K562 (cell line): Measurements from ENCODE around the gene IRS1. TPM values are rescaled to one million over a fixed set of nuclear protein-coding genes. Genes with fewer than 3 reads are reported as not detected.

ENCODE experiments used
- BCL6 ChIP-seq: fragments of 250-450 bp; sonication (Bioruptor Pico); IDR thresholded peaks from 2 replicates; pipeline ENCODE4 v1.4.0; 2020
- BMI1 ChIP-seq: fragments of 150-350 bp; IDR thresholded peaks from 2 replicates; pipeline ENCODE4 v1.6.1; 2014; ENCODE audit warnings: low read length
- BRD4 ChIP-seq: fragments of 200-600 bp; sonication (generic); IDR thresholded peaks from 2 replicates; pipeline ENCODE4 v1.6.1; 2017; ENCODE audit warnings: inconsistent platforms
- CBX1 ChIP-seq: sonication (generic); IDR thresholded peaks from 2 replicates; pipeline ENCODE4 v1.6.1; 2016; ENCODE audit warnings: antibody characterized with exemption, low read depth, mild to moderate bottlenecking
- DMBX1 ChIP-seq: fragments of 250-450 bp; sonication (Bioruptor Pico); IDR thresholded peaks from 2 replicates; pipeline ENCODE4 v1.8.0; 2022; ENCODE audit warnings: inconsistent platforms, mild to moderate bottlenecking, moderate library complexity, borderline replicate concordance
- EHMT2 ChIP-seq: fragments of 450-650 bp; IDR thresholded peaks from 2 replicates; pipeline ENCODE4 v1.6.1; 2018; ENCODE audit warnings: antibody characterized with exemption
- FOXA3 ChIP-seq, 2 experiments: fragments of 450-650 bp in 1 of 2; sonication (generic) in 1 of 2; formaldehyde crosslinking; IDR thresholded peaks in 1 of 2; conservative IDR thresholded peaks in 1 of 2; 2 replicates each; pipeline versions ENCODE4 v1.4.0 to v1.8.0; 2020 to 2022; ENCODE audit warnings: mild to moderate bottlenecking in 2 of 2, missing genetic modification reagents in 1 of 2
- FUS ChIP-seq: fragments of 200-400 bp; formaldehyde crosslinking; optimal IDR thresholded peaks from 2 replicates; pipeline ENCODE3; 2017; ENCODE audit warnings: low read depth, low read length
- GATAD2A ChIP-seq: fragments of 450-650 bp; IDR thresholded peaks from 2 replicates; pipeline ENCODE4 v1.6.1; 2017
- GTF2E2 ChIP-seq: fragments of 200-800 bp; sonication (Bioruptor generic); IDR thresholded peaks from 2 replicates; pipeline ENCODE4 v1.6.1; 2016; ENCODE audit warnings: missing genetic modification characterization, missing compliant biosample characterization
- HDAC1 ChIP-seq, 2 experiments: fragments of 450-650 bp; IDR thresholded peaks; 2 replicates each; pipeline ENCODE4 v1.6.1; 2016 to 2017; ENCODE audit warnings: inconsistent platforms in 1 of 2, mild to moderate bottlenecking in 1 of 2, moderate library complexity in 1 of 2
- HDGF ChIP-seq: fragments of 450-650 bp; IDR thresholded peaks from 2 replicates; pipeline ENCODE4 v1.6.1; 2016
- HLTF ChIP-seq: fragments of 450-650 bp; IDR thresholded peaks from 2 replicates; pipeline ENCODE4 v1.6.1; 2016
- HMG20B ChIP-seq: fragments of 250-450 bp; sonication (Bioruptor Pico); IDR thresholded peaks from 2 replicates; pipeline ENCODE4 v1.5.0; 2021; ENCODE audit warnings: mild to moderate bottlenecking
- MEF2D ChIP-seq: conservative IDR thresholded peaks from 2 replicates; pipeline ENCODE4 v1.6.1; 2016; ENCODE audit warnings: low read depth, missing genetic modification characterization, missing compliant biosample characterization
- PHB2 ChIP-seq: fragments of 450-650 bp; IDR thresholded peaks from 2 replicates; pipeline ENCODE4 v1.6.1; 2017; ENCODE audit warnings: low read depth
- RFX7 ChIP-seq: fragments of 250-450 bp; sonication (Bioruptor Pico); IDR thresholded peaks from 2 replicates; pipeline ENCODE4 v1.5.1; 2021; ENCODE audit warnings: mild to moderate bottlenecking
- STAT5B ChIP-seq: fragments of 250-450 bp; sonication (Bioruptor Pico); IDR thresholded peaks from 2 replicates; pipeline ENCODE4 v1.8.0; 2021; ENCODE audit warnings: mild to moderate bottlenecking, inconsistent platforms
- TOE1 ChIP-seq, 2 experiments: fragments of 450-650 bp in 1 of 2; sonication (generic) in 1 of 2; formaldehyde crosslinking in 1 of 2; IDR thresholded peaks; 2 replicates each; pipeline versions ENCODE4 v1.7.1 to v1.8.0; 2016 to 2022; ENCODE audit warnings: borderline replicate concordance in 2 of 2, mild to moderate bottlenecking in 2 of 2, antibody characterized with exemption in 1 of 2, inconsistent platforms in 1 of 2, low read depth in 1 of 2, missing genetic modification reagents in 1 of 2, moderate library complexity in 1 of 2
- TSC22D4 ChIP-seq: fragments of 450-650 bp; IDR thresholded peaks from 2 replicates; pipeline ENCODE4 v1.6.1; 2016; ENCODE audit warnings: missing genetic modification characterization, missing biosample characterization, control low read depth
- ZC3H11A ChIP-seq: IDR thresholded peaks from 2 replicates; pipeline ENCODE4 v1.6.1; 2012; ENCODE audit warnings: low read depth, low read length, improper control_type of control experiment
- ZNF165 ChIP-seq: fragments of 250-450 bp; sonication (Bioruptor Pico); IDR thresholded peaks from 2 replicates; pipeline ENCODE4 v1.4.0; 2020; ENCODE audit warnings: borderline replicate concordance
- ZNF583 ChIP-seq: fragments of 250-450 bp; sonication (Bioruptor Pico); IDR thresholded peaks from 2 replicates; pipeline ENCODE4 v1.4.0; 2020
- ZNF699 ChIP-seq: fragments of 250-450 bp; sonication (Bioruptor Pico); IDR thresholded peaks from 2 replicates; pipeline ENCODE4 v1.8.0; 2021; ENCODE audit warnings: mild to moderate bottlenecking, moderate library complexity; ENCODE audit not compliant: insufficient replicate concordance
- ZNF830 ChIP-seq: fragments of 250-450 bp; sonication (Bioruptor Pico); IDR thresholded peaks from 2 replicates; pipeline ENCODE4 v1.5.0; 2021; ENCODE audit warnings: mild to moderate bottlenecking
- polyA plus RNA-seq, 8 experiments: library from polyadenylated mRNA; depleted of rRNA in 4 of 8; stranded (reverse) in 5 of 8; unstranded in 3 of 8; fragments of >200 nt; fragmentation: Nextera tagmentation in 2 of 8; fragmentation: Illumina TruSeq in 1 of 8; extraction: Ambion mirVana in 2 of 8; extraction: Trizol in 1 of 8; gene quantifications; 2 replicates each; pipeline versions ENCODE4 v1.2.1 to v1.2.3, GENCODE V29; 2011 to 2014; ENCODE audit warnings: inconsistent platforms in 1 of 8, missing spikeins in 1 of 8
- total RNA-seq, 7 experiments: library from RNA; depleted of rRNA in 6 of 7; stranded (reverse); fragments of >200 nt in 6 of 7; fragmentation: Illumina TruSeq in 2 of 7; extraction: Trizol in 2 of 7; gene quantifications; 2 replicates each; pipeline versions ENCODE4 v1.2.1 to v1.2.3, GENCODE V29; 2011 to 2021; ENCODE audit warnings: low replicate concordance in 1 of 7
- TF ChIP-seq, protein P1 (sequence below): fragments of 450-650 bp; formaldehyde crosslinking; IDR thresholded peaks from 2 replicates; pipeline ENCODE4 v1.4.0; 2020; ENCODE audit warnings: mild to moderate bottlenecking, mixed read lengths
- TF ChIP-seq, protein P2 (sequence below): IDR thresholded peaks from 3 replicates; pipeline ENCODE4 v1.6.1; 2011; ENCODE audit warnings: borderline replicate concordance, mild to moderate bottlenecking, moderate library complexity; ENCODE audit not compliant: insufficient read length; ENCODE audit errors: extremely low read depth

The IRS1 gene
- total and polyA plus RNA-seq, 9 of the 15 experiments (the other 6 are each of a cell fraction or from before 2014, with no cell fraction given), result under 0.01 to 0.31 (median 0.08) TPM; not detected in 1

DNA sequence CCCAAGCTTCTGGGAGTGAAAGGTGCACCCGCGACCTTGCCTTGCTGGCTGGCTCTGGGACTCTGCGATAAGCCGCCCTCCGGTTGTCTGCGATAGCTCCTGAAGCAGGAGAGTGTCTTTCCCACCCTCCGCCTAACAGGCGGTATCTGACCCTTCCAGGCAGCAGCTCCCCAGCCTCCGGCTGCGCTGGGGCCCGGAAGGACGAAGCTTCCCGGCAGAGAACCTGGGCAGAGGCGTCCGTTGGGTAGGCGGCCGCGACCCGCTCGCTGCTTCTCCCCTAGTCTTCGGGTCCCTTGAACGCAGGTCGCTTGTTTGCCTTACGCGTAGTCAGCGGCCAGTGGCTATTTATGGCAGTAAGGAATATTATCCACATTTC, 35.8 kb upstream of the IRS1 start (continued):
- TF ChIP-seq BMI1 (no peak), STAT5B (CRISPR knock-in tag) (no peak), FOXA3 (CRISPR knock-in tag; conservative IDR thresholded peaks at IDR 0.05 in 1 of 2, IDR thresholded peaks at IDR 0.05 in 1 of 2) (no peak), FUS (no peak), HMG20B (CRISPR knock-in tag) (no peak), BRD4 (0 out of 2 replicates have a peak, but pooled peaks have one; percentile 67), HDGF (no peak), HLTF (0 out of 2 replicates have a peak, but pooled peaks have one; percentile 26), ZNF830 (0 out of 2 replicates have a peak, but pooled peaks have one; percentile 48), ZC3H11A (no peak), RFX7 (no peak), EHMT2 (no peak), MEF2D (no peak), TOE1 (IDR thresholded peaks at IDR 0.05; ENCODE audit: borderline replicate concordance) (0 out of 2 replicates have a peak, but pooled peaks have one; percentile 8), TOE1 (CRISPR knock-in tag; IDR thresholded peaks at IDR 0.05; ENCODE audit: borderline replicate concordance, low read depth) (no peak), ZNF165 (CRISPR knock-in tag) (no peak), ZNF699 (CRISPR knock-in tag) (no peak), TSC22D4 (tag) (no peak), HDAC1 (IDR thresholded peaks at IDR 0.05) (peak in 1 of 2 experiments; percentile 30; a peak in 1 of 4 replicates), ZNF583 (CRISPR knock-in tag) (no peak), GTF2E2 (0 out of 2 replicates have a peak, but pooled peaks have one; percentile 14), GATAD2A (no peak), CBX1 (no peak), DMBX1 (CRISPR knock-in tag) (no peak), BCL6 (CRISPR knock-in tag) (no peak), PHB2 (peak; percentile 80)
- TF ChIP-seq, protein P1, sequence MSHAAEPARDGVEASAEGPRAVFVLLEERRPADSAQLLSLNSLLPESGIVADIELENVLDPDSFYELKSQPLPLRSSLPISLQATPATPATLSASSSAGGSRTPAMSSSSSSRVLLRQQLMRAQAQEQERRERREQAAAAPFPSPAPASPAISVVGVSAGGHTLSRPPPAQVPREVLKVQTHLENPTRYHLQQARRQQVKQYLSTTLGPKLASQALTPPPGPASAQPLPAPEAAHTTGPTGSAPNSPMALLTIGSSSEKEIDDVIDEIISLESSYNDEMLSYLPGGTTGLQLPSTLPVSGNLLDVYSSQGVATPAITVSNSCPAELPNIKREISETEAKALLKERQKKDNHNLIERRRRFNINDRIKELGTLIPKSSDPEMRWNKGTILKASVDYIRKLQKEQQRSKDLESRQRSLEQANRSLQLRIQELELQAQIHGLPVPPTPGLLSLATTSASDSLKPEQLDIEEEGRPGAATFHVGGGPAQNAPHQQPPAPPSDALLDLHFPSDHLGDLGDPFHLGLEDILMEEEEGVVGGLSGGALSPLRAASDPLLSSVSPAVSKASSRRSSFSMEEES, result no peak
- TF ChIP-seq, protein P2, sequence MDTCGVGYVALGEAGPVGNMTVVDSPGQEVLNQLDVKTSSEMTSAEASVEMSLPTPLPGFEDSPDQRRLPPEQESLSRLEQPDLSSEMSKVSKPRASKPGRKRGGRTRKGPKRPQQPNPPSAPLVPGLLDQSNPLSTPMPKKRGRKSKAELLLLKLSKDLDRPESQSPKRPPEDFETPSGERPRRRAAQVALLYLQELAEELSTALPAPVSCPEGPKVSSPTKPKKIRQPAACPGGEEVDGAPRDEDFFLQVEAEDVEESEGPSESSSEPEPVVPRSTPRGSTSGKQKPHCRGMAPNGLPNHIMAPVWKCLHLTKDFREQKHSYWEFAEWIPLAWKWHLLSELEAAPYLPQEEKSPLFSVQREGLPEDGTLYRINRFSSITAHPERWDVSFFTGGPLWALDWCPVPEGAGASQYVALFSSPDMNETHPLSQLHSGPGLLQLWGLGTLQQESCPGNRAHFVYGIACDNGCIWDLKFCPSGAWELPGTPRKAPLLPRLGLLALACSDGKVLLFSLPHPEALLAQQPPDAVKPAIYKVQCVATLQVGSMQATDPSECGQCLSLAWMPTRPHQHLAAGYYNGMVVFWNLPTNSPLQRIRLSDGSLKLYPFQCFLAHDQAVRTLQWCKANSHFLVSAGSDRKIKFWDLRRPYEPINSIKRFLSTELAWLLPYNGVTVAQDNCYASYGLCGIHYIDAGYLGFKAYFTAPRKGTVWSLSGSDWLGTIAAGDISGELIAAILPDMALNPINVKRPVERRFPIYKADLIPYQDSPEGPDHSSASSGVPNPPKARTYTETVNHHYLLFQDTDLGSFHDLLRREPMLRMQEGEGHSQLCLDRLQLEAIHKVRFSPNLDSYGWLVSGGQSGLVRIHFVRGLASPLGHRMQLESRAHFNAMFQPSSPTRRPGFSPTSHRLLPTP, result no peak
